HCT116 (cell line): ENCODE data around the gene ORMDL3.

Experiments
- CBX3 ChIP-seq: IDR thresholded peaks from 2 replicates; pipeline ENCODE4 v1.6.1; 2012; ENCODE audit warnings: low read depth
- CTCF ChIP-seq, 3 experiments: fragments of 200-600 bp in 1 of 3; sonication (generic) in 1 of 3; IDR thresholded peaks in 2 of 3; conservative IDR thresholded peaks in 1 of 3; 2 replicates each; pipeline ENCODE4 v1.5.1; 2012 to 2017; ENCODE audit warnings: low read depth in 2 of 3, low read length in 2 of 3, antibody characterized with exemption in 1 of 3, borderline replicate concordance in 1 of 3, control low read depth in 1 of 3, mild to moderate bottlenecking in 1 of 3, mixed read lengths in 1 of 3, mixed run types in 1 of 3, moderate library complexity in 1 of 3; ENCODE audit not compliant: insufficient read depth in 1 of 3
- ELF1 ChIP-seq: IDR thresholded peaks from 2 replicates; pipeline ENCODE4 v1.6.1; 2012; ENCODE audit warnings: low read depth, borderline replicate concordance
- EZH2phosphoT487 ChIP-seq: fragments of 200-600 bp; IDR thresholded peaks from 2 replicates; pipeline ENCODE4 v1.6.1; 2018; ENCODE audit warnings: antibody characterized with exemption, borderline replicate concordance
- JUND ChIP-seq: IDR thresholded peaks from 2 replicates; pipeline ENCODE4 v1.6.1; 2012
- MAX ChIP-seq: IDR thresholded peaks from 2 replicates; pipeline ENCODE4 v1.6.1; 2012
- POLR2A ChIP-seq: IDR thresholded peaks from 2 replicates; pipeline ENCODE4 v1.7.0; 2011; ENCODE audit warnings: borderline replicate concordance; ENCODE audit not compliant: insufficient read depth, insufficient read length; ENCODE audit errors: extremely low read depth
- POLR2AphosphoS5 ChIP-seq: IDR thresholded peaks from 2 replicates; pipeline ENCODE4 v1.6.1; 2011; ENCODE audit warnings: mild to moderate bottlenecking, low read depth, low read length, moderate library complexity
- RAD21 ChIP-seq: IDR thresholded peaks from 2 replicates; pipeline ENCODE4 v1.6.1; 2012; ENCODE audit warnings: low read depth, mild to moderate bottlenecking
- REST ChIP-seq: IDR thresholded peaks from 2 replicates; pipeline ENCODE4 v1.6.1; 2012; ENCODE audit warnings: low read depth
- SIN3A ChIP-seq: IDR thresholded peaks from 2 replicates; pipeline ENCODE4 v1.6.1; 2012; ENCODE audit warnings: low read depth
- SP1 ChIP-seq: IDR thresholded peaks from 2 replicates; pipeline ENCODE4 v1.6.1; 2012; ENCODE audit warnings: low read depth
- TCF7L2 ChIP-seq: IDR thresholded peaks from 2 replicates; pipeline ENCODE4 v1.7.0; 2011; ENCODE audit warnings: borderline replicate concordance, inconsistent platforms; ENCODE audit not compliant: insufficient read depth, insufficient read length; ENCODE audit errors: extremely low read depth
- ZFX ChIP-seq: fragments of 450-650 bp; IDR thresholded peaks from 2 replicates; pipeline ENCODE4 v1.6.1; 2017

- TF ChIP-seq CTCF (IDR thresholded peaks at IDR 0.05 in 2 of 3, conservative IDR thresholded peaks at IDR 0.05 in 1 of 3; ENCODE audit: borderline replicate concordance in 1 of 3, insufficient read depth in 1 of 3, low read depth in 2 of 3, low read length in 2 of 3) (no peak), SIN3A (no peak), POLR2A (no peak), SP1 (no peak), REST (no peak), JUND (no peak), RAD21 (no peak), POLR2AphosphoS5 (no peak), ZFX (no peak), TCF7L2 (no peak), MAX (no peak), CBX3 (no peak), ELF1 (no peak), EZH2phosphoT487 (no peak)
Observed at GRCh38 chr17:39934324-39934723, 6.9 kb upstream of the ORMDL3 start.
